Stimulated activated CD4-positive, alpha-beta T cell treated with anti-CD3 and anti-CD28 coated beads, Interleukin-12 subunit alpha, Interleukin-12 subunit beta, amount 100 ng/mL, for 48 hours (primary cell): ENCODE results near the gene TFDP1.
"Not testable (repeated sequence)": the region's sequence is repeated elsewhere in the genome, so short reads cannot be mapped to it uniquely, and the experiment has no call there.

Experiments
- DNase-seq, 3 donors: peaks; one replicate each; pipeline ENCODE4 v3.0.0-alpha.2; 2020; ENCODE audit warnings: low read depth in 2 of 3, low spot score in 1 of 3

Gene TFDP1

DNA sequence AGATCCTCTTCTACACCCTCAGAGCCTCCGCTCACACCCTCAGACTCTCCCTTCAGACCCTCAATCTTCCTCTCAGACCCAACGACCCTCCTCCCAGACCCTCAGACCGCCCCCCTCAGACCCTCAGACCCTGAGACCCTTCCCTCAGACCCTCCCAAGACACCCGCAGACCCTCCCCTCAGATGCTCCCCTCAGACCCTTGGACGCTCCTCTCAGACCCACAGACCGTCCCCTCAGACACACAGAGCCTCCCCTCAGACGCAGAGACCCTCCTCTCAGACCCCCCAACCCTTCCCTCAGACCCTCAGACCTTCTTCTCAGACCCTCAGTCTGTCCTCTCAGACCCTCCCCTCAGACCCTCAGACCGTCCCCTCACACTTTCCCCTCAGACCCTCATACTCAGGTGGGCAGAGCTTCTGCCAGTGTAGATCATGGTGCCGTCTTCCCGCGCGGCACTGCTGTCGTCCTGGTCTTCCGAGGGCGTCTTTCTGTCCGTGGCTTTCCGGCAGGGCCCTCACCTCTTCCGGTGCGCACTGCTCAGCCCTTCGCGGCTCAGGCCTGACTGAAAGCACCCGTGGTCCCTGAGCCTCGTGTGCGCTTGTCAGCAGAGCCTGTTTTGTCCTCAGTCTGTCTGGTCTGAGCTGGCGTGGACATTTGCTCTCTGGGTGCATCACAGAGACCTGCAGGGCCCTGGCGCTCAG is 18.9 kb upstream of the TFDP1 start:
- no peak for DNase-seq

DNA sequence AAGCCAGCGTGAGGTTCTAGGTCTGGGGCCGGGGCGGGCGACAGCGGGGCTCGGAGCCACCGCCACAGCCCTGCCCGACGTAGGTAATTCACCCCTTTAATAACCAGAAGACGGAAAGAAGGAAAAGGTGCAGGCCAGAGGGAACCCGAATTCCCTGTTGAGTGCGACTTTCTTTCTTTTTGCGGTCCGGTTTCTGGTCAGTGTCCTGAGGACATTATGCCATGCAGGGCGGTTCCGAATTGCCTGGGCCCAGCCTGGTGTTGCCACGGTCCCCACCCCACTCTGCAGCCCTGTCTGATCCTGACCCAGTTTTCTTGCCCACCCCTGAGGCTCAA is 18.4 kb upstream of the TFDP1 start:
- no peak for DNase-seq

DNA sequence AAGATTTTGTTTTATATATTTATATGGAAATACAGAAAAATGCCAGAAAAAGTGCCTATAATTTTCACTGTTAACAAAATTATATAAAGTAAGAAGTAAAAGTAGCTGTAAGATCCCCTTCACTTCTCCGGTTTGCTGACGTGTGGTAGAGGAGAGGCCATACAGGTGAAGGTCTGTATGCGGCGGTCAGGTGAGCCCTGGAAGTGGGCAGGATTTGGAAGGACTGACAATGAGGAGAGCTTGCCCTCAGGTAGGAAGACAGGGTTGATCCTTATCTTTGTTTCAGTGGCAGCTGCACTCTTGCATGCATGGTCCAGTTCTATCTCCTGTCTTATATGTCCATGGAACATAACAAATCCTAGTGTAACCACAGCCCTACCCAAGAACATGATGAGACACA is 16.9 kb upstream of the TFDP1 start:
- no peak for DNase-seq

DNA sequence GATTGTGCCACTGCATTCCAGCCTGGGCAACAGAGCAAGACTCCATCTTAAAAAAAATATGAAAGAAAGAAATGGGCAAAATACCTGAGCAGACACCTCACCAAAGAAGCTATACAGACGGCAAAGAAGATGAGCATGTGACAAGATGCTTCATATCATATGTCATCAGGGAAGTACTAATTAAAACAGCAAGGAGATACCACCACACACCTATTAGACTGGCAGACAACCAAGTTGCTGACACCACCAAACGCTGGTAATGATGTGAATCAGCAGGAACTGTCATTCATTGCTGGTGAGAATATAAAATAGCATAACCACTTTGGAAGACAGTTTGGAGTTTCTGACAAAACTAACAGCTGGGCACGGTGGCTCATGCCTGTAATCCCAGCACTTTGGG is 11.5 kb upstream of the TFDP1 start:
- DNase-seq = no peak

DNA sequence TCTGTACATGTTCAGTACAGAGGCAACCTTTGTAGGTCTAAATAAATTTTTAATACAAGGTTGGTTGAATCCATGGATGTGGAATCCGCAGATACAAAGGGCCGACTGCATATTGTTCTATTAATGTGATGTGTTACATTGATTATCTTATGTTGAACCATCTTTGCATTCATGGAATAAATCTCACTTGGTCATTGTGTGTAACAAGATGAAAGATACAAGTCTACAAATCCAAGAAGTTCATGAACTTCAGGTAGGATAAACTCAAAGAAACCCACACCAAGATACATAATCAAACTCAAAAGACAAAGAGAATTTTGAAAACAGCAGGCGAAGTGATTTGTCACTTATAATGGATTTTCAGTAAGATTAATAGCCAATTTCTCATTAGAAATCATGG is 8.0 kb upstream of the TFDP1 start:
- DNase-seq = no peak

DNA sequence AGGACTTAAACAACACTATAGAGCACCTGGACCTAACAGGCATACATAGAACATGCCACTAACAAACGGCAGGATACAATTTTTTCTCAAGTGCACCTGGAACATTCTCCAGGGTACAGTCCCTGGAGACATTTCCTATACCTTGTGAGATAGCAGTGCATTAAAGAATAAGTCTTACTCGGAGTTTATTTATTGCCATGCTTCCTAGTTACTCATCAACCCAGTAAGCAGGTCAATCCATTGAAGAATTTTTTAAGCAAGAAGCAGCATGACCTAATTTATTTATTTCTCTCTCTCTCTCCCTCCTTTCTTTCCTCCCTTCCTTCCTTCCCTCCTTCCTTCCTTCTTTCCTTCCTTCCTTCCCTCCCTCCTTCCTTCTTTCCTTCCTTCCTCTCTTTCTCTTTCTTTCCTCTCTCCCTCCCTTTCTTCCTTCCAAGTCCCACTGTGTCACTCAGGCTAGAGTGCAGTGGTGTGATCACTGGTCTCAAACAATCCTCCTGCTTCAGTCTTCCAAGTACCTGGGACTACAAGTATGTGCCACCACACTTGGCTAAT is 6.6 kb upstream of the TFDP1 start:
- DNase-seq = no peak

DNA sequence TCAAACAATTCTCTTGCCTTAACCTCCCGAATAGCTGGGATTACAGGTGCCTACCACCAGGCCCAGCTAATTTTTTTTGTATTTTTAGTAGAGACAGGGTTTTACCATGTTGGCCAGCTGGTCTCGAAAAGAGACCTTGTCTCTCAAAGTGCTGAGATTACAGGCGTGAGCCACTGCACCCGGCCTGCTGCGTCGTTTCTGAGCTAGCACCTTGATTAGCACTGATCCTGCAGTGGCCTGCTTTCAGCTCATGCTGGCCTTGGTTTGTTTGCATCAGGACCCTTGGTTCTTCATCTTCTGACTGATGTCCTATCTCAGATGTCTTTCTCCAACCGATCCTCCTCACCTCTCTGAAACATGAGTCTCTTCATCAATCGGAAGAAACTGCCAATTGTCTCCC is 4.9 kb upstream of the TFDP1 start:
- no peak for DNase-seq

DNA sequence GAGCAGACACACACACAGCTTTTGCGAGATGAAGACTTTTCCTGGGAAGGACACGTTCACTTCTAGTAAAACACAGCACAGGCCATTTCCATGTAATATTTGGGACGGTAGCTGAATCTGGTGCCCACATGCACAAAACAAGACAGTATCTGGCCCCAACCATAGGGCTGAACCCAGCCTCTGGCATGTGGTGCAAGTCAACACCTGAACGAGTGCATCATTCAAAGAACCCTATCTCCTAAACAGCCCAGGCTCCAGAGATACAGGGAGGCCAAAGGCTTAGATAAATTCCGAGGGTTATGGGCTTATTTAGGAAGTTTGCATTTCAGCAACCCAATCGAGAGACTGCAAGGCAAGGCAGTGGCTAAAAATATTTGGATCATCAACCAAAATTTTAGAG is 2.7 kb upstream of the TFDP1 start:
- DNase-seq = no peak

DNA sequence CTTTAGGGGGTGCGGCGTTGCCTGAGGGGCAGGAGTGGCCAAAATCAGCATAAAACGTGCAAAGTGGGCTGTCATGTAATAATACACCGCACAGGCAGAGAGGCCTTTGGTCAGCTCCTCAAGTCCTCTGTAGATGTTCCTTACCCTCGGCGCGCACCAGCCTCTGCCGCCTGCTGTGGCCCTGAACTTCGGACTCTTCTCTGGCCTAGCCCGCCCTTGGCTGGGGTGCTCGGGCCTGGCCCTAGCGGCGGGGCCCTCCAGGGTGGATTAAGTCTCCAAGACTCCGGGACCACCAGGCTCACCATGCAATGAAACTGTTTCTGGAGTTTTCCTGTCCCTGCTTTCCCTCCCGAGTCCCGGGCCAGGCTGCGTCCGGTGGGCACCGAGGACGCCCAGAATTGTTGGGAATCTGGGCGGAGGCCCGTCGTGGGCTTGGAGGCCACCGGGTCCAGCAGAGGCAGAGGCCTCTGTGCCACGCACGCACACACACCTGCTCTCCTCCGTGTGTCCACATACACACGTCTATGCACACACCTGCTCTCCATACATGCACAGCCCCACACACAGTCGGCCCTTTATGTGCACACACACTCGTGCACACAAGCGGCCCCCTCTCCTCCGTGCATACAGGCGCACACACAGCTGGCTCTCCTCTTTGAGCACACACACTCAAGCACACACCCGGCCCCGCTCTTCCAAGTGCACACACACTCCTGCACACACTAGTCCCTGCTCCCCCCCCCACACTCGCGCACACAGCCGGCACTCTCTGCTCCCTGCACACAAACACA is 1.5 kb upstream of the TFDP1 start:
- no peak for DNase-seq

DNA sequence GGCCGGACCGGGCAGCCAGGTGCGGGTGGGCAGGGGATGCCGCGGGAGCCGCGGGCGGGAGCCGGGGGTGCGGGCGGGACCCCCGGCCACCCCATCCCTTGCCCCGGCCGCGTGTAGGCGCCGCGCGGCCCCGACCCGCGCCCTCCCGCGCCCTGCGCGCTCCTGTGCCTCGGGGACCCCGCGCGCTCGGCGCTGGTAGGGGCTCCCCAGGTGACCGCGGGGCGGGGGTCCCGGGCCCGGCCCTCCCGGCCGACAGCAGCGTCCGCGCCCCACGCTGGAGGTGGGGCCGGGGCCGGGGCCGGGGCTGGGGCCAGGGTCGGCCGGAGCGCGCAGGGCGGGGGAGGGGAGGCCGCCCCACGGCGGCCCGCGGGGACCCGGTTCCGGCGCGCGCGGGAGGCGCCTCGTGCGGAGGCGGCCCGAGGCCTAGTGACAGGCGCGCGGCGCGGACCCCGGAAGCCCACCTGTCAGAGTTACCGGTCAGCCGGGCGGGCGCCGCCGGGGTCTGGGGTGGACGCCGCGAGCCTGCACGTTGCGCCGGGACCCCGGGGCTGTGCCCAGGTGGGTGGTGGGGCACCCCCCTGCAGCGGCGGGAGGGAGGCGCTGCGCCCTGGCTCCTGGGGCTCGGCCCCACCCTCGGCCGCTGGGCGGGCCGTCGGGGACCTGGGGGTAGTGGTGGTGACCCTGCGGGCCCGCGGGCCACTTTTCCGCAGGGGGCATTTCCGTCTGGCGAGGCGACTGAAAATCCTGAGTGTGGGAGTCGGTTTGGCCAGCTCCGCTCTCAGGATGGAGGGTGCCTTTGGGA is 518 bp downstream of the TFDP1 start:
- no peak for DNase-seq

DNA sequence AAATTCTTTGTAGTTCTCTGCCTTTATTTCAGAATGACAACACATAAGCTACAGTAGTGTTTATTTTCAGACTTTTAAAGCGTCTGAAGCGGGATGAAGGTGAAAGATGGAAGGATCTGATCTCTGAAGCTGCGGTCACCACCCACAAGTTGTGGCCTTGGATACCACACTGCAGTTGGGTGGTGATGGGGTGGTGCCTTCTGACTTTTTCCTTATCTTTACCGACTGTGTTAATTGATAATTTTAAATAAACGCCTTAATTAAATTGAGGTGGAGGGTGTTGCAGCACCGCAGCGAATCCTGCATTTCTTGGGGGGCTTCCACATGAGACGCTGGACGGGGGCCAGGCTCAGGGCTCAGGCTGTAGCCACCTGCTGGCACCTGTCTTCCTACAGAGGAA is 1.3 kb downstream of the TFDP1 start:
- no peak for DNase-seq

DNA sequence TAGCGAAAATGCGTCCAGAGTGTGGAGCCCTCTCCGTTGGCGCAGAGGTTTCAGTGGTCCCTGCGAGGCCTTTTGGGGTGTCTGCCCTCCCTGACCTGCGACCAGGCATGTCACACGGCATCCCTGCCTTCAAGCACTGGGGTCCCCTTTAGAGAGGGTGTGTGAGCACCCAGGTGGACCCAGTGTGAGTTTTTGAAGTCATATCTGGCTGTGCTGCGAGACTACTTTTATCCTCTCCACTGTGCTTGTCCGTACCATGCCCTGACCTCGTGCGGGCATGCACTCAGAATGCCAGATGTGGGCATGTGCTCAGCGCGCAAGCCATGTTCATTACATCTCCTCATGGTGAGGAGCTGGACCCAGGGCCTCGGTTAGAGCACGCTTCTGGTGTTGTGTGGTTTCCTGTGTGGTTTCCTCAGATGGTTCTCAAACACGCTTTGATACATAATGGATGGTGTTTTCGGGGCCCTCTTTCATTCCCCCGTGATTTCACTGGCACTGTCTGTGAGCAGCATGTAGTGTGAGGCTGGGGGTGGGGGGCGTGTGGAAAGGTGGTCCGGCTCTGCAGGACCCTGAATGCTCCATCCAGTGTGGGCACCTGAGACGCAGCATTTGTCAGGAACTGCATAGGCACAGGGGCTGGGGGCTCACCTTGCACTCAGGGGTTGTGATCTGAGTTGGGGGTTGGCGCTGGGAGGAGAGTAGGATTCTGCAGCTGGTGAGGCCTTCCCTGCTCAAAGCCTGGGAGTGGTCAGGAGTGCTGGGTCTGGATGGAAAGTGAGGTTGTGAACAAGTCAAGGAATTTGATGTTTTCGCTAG is 2.3 kb downstream of the TFDP1 start:
- no peak for DNase-seq

DNA sequence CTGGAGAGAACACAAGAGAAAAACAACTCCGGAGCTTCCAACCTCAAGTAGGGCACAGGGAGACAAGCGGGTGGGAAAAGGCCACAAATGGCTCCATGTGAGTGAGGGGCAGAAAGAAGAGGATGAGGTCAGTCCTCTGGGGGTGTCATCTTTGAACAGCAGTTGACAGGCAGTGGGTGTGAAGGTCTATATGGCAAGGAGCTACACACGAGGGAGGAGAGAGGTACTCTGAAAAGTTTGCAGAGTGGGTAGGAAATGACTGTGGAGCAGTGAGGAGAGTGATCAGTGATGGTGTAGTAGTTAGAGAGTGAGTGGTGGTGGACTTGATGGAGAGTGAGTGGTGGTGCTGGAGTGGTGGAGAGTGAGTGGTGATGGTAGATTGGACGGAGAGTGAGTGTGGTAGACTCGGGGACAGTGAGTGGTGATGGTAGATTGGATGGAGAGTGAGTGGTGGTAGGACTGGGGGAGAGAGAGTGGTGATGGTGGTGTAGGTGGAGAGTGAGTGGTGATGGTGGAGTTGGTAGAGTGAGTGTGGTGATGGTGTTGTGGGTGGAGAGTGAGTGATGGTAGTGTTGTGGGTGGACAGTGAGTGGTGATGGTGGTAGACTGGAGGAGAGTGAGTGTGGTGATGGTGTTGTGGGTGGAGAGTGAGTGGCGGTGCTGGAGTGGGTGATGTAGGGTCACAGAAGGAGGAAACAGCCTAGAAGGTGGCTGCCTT is 4.0 kb downstream of the TFDP1 start:
- no peak for DNase-seq

DNA sequence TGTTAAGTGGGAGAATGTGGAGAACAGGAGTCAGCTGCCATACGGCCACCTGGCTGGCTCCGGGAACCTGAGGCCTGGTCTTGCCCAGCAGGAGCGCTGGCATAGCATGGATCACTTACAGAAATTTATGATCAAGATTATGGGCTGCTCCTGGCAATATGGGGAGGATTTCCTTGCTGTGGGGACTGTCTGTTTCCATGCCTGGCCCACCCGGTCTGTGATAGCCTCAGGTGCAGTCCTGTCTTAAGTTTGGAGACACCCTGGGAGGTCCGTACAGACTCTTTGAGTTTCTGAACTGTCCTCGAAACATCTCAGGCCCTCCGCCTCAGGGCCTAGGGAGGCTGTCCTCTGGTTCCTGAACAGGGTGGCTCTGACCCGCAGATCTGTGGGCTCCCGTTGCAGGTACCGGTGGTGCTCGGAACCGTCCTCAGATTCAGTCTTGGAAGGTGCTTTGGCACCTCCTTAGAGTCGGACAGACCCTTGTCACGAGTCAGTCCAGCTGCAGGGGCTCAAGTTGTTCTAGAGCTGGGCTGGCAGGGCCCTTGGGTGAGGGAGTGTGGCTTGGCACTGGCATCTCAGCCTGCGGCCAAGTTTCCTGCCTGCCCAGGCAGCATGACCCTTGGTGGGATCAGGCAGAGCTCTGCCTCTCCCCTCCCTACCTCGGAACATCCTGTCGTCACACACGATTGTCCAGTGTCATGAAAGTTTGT is 4.9 kb downstream of the TFDP1 start:
- no peak for DNase-seq

DNA sequence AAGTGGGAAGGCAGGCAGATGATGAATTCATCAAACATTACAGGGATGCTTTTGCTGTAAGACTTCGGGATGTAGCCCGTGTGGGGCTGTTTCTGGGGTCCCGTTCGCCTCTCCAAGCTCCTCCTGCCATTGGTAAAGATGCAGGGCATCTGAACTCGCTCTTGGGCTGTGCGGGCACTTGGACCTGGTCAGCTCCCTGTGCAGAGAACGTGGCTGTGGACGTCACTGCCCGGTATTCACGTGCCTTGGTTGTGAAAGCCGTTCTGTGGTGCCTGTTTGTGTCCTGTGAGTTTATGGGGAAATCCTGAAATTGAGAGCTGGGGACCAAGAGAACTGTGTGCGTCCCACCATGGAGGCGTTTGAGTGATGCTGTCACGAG is 5.4 kb downstream of the TFDP1 start:
- no peak for DNase-seq

DNA sequence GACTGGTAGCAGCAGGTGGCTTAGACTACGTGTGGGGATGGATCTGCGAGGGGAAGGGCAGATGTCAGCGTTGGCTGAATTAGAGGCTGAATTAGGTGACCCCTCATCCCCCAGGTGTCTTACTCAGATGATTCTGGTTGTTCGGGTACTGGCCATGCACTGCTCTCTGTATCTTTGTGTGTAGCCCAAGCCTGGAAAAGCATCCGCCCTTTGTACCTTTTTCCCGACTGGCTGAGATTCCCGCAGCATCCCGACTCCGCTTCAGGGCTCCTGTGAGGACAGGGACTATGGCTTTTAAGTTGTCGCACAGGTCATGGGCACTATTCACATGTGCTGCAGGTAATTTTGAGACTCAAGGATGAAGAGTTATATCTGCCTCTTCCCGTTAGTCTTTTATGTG is 7.2 kb downstream of the TFDP1 start:
- DNase-seq = no peak

DNA sequence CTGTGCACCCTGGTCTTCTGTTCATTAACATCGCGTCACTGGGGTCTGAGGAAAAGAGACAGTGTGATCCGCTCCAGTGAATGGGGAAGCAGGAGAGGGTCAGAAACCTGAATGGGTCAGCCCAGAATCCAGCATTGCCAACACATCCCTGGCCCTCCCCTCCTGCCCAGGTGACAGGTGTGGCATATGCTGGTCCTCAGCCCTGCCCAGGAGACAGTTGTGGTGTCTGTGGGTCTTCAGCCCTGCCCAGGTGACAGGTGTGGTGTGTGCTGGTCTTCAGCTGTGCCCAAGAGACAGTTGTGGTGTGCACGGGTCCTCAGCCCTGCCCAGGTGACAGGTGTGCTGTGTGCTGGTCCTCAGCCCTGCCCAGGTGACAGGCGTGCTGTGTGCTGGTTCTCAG is 8.0 kb downstream of the TFDP1 start:
- no peak for DNase-seq

DNA sequence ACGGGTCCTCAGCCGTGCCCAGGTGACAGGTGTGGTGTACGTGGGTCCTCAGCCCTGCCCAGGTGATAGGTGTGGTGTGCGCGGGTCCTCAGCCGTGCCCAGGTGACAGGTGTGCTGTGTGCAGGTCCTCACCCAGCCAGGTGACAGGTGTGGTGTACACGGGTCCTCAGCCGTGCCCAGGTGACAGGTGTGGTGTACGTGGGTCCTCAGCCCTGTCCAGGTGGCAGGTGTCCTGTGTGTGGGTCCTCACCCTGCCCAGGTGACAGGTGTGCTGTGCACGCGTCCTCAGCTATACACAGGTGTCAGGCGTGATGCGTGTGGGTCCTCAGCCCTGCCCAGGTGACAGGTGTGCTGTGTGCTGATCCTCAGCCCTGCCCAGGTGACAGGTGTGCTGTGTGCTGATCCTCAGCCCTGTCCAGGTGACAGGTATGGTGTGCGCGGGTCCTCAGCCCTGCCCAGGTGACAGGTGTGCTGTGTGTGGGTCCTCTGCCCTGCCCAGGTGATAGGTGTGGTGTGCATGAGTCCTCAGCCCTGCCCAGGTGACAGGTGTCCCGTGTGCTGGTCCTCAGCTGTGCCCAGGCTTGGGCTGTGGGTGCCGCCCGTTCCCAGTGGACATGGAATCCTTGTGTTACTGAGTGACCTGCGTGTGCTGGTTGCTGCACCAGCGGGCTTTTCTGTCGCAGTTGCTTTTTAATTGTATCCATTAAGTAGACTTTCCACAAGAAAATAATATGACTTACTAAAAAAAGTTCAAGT is 9.7 kb downstream of the TFDP1 start:
- DNase-seq = not testable (repeated sequence)

DNA sequence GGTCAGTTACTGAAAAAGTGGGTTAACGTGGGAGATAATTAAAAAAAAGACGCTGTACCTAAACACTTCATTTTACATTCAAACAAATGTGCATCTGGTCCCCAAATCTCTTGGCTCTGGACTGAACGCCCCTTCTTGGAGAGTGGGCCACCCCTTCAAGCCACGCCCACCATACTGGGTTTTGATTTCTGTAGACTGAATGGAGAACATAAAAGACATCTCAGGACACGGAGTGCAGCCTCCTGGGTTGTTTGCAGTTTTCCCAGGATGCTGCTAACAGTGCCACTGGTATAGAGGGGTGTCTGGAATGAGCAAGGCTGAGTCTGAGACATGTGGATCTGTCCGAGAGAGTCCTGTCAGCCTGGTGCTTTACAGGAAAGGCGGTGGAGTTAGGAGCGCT is 10.6 kb downstream of the TFDP1 start:
- no peak for DNase-seq
